Peyer's patch (tissue), 4 donors: ENCODE results near the gene SLC26A1.

Experiments used
- CTCF ChIP-seq, 6 experiments: fragments of 450-650 bp in 4 of 6; fragments of 200-600 bp in 2 of 6; sonication (generic) in 1 of 6; IDR thresholded peaks; one replicate each; pipeline ENCODE4 v1.5.1; 2017 to 2019; ENCODE audit warnings: antibody characterized with exemption in 6 of 6, mild to moderate bottlenecking in 3 of 6, moderate library complexity in 1 of 6
- POLR2A ChIP-seq, 2 donors: fragments of 450-650 bp; IDR thresholded peaks; one replicate each; pipeline ENCODE4 v1.5.1; 2017; ENCODE audit warnings: antibody characterized with exemption in 2 of 2, mild to moderate bottlenecking in 2 of 2, moderate library complexity in 2 of 2

DNA sequence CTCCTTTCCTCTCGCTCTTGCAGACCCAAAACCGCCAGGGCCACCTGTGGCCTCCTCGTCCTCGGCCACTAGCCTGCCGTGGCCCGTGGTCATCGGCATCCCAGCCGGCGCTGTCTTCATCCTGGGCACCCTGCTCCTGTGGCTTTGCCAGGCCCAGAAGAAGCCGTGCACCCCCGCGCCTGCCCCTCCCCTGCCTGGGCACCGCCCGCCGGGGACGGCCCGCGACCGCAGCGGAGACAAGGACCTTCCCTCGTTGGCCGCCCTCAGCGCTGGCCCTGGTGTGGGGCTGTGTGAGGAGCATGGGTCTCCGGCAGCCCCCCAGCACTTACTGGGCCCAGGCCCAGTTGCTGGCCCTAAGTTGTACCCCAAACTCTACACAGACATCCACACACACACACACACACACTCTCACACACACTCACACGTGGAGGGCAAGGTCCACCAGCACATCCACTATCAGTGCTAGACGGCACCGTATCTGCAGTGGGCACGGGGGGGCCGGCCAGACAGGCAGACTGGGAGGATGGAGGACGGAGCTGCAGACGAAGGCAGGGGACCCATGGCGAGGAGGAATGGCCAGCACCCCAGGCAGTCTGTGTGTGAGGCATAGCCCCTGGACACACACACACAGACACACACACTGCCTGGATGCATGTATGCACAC lies 31.8 kb upstream of the SLC26A1 start:
- TF ChIP-seq CTCF (IDR thresholded peaks at IDR 0.05) (no peak), POLR2A (IDR thresholded peaks at IDR 0.05) (no peak)
